ENCODE data around the gene IL22RA2. TPM values are rescaled to one million over a fixed set of nuclear protein-coding genes. Genes with fewer than 3 reads are reported as not detected.
A peak's percentile ranks its signal among the peaks of the same experiment; 100 is the strongest.

Gene IL22RA2
- total and polyA plus RNA-seq, 9 of the 15 experiments (the other 6 are each of a cell fraction or from before 2014, with no cell fraction given) = 0.03 TPM; not detected in 8

DNA sequence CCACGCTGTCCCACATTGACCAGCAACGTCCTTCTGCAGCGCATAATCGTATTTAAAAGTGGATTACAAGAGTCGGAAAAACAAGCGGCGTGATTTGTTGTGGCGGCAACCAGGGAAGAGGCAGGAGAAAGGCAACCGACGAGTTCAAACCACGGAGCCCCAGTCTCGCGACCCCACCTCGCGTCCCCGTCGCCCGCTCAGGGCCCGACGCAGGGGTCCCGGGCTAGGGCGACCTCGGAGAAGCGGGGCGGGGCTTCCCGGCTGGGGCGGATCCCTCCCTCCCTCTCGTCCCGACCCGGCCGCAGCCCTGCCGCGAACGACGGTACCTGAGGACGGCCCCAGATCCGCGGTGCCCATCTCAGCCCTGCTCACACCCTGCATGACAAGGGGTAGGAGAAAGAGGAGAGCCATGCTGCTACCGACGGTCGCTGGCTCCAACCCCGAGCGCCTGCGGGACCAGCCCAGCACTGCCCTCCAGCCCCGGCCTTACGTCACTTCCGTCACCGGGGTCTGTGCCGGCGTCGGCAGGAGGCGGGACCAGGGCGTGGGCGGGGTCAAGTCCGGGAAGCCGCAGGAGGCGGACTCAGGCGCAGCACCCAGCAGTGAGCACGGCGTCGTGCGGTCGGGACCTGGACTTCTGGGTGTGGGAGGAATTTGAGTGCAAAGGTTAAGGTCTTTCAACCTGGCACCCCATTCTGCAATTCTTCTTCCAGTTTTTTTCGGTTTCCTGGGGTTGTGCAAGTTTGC lies 45.6 kb upstream of the IL22RA2 start, which contains the start of gene IFNGR1 (continued):
- TF ChIP-seq ZNF639 (CRISPR knock-in tag; conservative IDR thresholded peaks at IDR 0.05 in 1 of 2, IDR thresholded peaks at IDR 0.05 in 1 of 2) (peak in 1 of 2 experiments; percentile 84; a peak in 1 of 4 replicates), POLR2A (conservative IDR thresholded peaks at IDR 0.05) (peak; percentile 88), ZNF444 (CRISPR knock-in tag; IDR thresholded peaks at IDR 0.05) (no peak), MCM3 (IDR thresholded peaks at IDR 0.05) (no peak), MBD2 (IDR thresholded peaks at IDR 0.05; ENCODE audit: borderline replicate concordance, low read depth) (no peak; the same call in 1 of the 2 replicates), NCOR1 (IDR thresholded peaks at IDR 0.05) (no peak), LARP7 (IDR thresholded peaks at IDR 0.05) (no peak), TSHZ1 (CRISPR knock-in tag; IDR thresholded peaks at IDR 0.05) (no peak), ZNF586 (CRISPR knock-in tag; conservative IDR thresholded peaks at IDR 0.05) (no peak)
- TF ChIP-seq, protein P1, sequence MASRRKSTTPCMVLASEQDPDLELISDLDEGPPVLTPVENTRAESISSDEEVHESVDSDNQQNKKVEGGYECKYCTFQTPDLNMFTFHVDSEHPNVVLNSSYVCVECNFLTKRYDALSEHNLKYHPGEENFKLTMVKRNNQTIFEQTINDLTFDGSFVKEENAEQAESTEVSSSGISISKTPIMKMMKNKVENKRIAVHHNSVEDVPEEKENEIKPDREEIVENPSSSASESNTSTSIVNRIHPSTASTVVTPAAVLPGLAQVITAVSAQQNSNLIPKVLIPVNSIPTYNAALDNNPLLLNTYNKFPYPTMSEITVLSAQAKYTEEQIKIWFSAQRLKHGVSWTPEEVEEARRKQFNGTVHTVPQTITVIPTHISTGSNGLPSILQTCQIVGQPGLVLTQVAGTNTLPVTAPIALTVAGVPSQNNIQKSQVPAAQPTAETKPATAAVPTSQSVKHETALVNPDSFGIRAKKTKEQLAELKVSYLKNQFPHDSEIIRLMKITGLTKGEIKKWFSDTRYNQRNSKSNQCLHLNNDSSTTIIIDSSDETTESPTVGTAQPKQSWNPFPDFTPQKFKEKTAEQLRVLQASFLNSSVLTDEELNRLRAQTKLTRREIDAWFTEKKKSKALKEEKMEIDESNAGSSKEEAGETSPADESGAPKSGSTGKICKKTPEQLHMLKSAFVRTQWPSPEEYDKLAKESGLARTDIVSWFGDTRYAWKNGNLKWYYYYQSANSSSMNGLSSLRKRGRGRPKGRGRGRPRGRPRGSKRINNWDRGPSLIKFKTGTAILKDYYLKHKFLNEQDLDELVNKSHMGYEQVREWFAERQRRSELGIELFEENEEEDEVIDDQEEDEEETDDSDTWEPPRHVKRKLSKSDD (conservative IDR thresholded peaks at IDR 0.05; ENCODE audit: low read length) = no peak
- TF ChIP-seq, protein P2, sequence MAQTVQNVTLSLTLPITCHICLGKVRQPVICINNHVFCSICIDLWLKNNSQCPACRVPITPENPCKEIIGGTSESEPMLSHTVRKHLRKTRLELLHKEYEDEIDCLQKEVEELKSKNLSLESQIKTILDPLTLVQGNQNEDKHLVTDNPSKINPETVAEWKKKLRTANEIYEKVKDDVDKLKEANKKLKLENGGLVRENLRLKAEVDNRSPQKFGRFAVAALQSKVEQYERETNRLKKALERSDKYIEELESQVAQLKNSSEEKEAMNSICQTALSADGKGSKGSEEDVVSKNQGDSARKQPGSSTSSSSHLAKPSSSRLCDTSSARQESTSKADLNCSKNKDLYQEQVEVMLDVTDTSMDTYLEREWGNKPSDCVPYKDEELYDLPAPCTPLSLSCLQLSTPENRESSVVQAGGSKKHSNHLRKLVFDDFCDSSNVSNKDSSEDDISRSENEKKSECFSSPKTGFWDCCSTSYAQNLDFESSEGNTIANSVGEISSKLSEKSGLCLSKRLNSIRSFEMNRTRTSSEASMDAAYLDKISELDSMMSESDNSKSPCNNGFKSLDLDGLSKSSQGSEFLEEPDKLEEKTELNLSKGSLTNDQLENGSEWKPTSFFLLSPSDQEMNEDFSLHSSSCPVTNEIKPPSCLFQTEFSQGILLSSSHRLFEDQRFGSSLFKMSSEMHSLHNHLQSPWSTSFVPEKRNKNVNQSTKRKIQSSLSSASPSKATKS (CRISPR knock-in tag; IDR thresholded peaks at IDR 0.05) = no peak
- TF ChIP-seq, protein P3, sequence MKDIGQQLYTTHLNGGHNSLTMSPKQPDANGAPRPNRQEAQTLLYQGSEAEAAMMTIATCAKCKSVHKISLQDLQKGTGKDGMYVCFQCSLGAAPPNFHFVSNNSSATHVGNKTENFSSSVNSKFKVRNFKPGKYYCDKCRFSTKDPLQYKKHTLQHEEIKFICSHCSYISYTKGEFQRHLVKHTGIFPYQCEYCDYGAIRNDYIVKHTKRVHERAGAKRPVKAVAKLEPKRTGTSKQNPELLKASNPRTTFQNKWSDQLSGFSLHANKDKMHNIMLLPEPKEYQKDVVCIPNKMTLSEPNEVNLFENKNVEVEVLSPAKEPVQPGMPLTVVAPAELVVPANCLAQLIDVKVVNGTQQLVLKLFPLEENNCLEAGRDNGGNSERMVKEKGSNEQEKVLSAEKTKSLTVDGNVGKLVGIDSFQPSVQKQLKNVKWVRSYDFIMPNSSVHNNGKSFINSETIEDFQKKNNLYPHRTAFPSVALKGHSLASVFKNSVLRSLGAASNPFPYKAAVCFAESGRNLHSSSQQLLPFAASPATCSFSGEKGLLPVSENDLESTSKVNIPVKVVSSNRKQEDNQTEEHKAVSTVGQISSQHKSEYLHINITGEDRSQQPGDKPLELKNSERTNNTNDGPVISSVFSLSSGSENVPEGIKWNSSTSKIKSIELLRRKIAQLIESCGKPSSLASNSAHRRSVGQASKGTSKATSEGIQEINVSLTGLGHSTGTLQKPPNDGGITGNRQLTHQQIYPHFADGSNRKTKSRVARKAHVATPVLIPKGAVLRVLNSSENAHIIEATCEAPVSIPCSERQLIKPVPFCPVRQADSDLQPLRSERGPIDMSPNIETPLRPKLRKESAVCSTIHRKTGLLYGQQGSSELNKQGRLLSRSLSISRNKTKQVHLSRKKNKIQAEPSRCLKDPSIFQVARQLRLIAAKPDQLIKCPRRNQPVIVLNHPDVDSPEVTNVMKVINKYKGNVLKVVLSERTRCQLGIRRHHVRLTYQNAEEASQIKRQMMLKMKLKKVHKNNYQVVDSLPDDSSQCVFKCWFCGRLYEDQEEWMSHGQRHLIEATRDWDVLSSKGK (CRISPR knock-in tag; IDR thresholded peaks at IDR 0.05) = no peak

Measured in K562 (cell line).